Esophagus (tissue), 2 donors: ENCODE data around the gene LRRC3. TPM values are rescaled to one million over a fixed set of nuclear protein-coding genes. Genes with fewer than 3 reads are reported as not detected.
"Not testable (repeated sequence)": the region's sequence is repeated elsewhere in the genome, so short reads cannot be mapped to it uniquely, and the experiment has no call there.

Source experiments
- H3K27ac ChIP-seq, 2 donors: one replicate each; pipeline ENCODE4 v1.5.1; 2013; ENCODE audit warnings: low read depth in 2 of 2, mild to moderate bottlenecking in 2 of 2, inconsistent platforms in 1 of 2, low read length in 1 of 2, moderate library complexity in 1 of 2
- H3K27me3 ChIP-seq, 2 donors: one replicate each; pipeline ENCODE4 v1.6.1; 2013; ENCODE audit warnings: low read length in 2 of 2, control low read depth in 1 of 2, mild to moderate bottlenecking in 1 of 2; ENCODE audit not compliant: insufficient read depth in 2 of 2, control insufficient read depth in 1 of 2
- H3K36me3 ChIP-seq, 2 donors: one replicate each; pipeline ENCODE4 v1.6.1; 2013; ENCODE audit warnings: low read length in 1 of 2; ENCODE audit not compliant: control insufficient read depth in 2 of 2, insufficient read depth in 2 of 2
- H3K4me1 ChIP-seq, 2 donors: one replicate each; pipeline ENCODE4 v1.6.1; 2013; ENCODE audit warnings: low read length in 1 of 2; ENCODE audit not compliant: control insufficient read depth in 2 of 2, insufficient read depth in 2 of 2
- H3K4me3 ChIP-seq, 2 donors: one replicate each; pipeline ENCODE4 v1.5.1; 2013; ENCODE audit warnings: low read length in 2 of 2, mild to moderate bottlenecking in 2 of 2, low read depth in 1 of 2, moderate library complexity in 1 of 2
- H3K9me3 ChIP-seq, 2 donors: one replicate each; pipeline ENCODE4 v1.6.1; 2013; ENCODE audit warnings: mild to moderate bottlenecking in 2 of 2, low read depth in 1 of 2, low read length in 1 of 2, moderate library complexity in 1 of 2; ENCODE audit not compliant: control insufficient read depth in 2 of 2, insufficient read depth in 1 of 2
- WGBS, 2 donors: extraction: QIAGEN DNeasy Blood & Tissue Kit; methylation state at CpG; one replicate each; pipeline ENCODE4 v1.1.7; 2013; 5-methylcytosine and 5-hydroxymethylcytosine counted together
- polyA plus RNA-seq, 2 donors: library from polyadenylated mRNA; stranded (reverse); fragments of 200-250 nt; gene quantifications; one replicate each; pipeline ENCODE4 v1.2.3, GENCODE V29; 2013
- donor health status: healthy with polysubstance abuse.
- donor health status: Bipolar disorder and iron deficiency.

Gene LRRC3
- polyA plus RNA-seq, 2 donors: 0.63 to 0.93 TPM

DNA sequence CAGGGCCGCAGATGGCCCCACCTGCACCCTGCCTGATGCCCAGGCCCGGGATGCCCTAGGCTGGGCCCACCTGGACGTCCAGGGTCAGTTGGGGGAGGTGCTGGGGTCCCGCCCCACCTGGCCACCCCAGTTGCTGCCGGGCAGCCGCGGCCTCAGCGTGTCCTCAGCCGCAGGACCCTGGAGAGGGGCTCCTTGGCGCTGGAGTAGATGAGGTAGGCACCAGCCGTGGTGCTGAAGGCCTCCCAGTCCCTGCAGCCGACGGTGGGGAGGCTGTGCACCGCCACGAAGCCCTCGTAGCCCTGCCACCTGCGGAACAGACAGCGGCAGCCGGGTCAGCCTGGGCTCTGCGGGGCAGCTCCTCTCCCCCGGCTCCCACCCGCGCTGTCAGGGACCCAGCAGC is 44.3 kb downstream of the LRRC3 start:
- Histone ChIP-seq H3K27ac (no peak overlapping the region), H3K27me3 (no peaks in the 10 kb centered on the region), H3K4me3 (no peak overlapping the region), H3K9me3 (no peaks in the 10 kb centered on the region), H3K36me3 (no peaks in the 10 kb centered on the region), H3K4me1 (no peaks in the 10 kb centered on the region)
- 83 to 89% methylated on average over 17 to 23 of the region's 23 CpGs for WGBS, 2 donors

DNA sequence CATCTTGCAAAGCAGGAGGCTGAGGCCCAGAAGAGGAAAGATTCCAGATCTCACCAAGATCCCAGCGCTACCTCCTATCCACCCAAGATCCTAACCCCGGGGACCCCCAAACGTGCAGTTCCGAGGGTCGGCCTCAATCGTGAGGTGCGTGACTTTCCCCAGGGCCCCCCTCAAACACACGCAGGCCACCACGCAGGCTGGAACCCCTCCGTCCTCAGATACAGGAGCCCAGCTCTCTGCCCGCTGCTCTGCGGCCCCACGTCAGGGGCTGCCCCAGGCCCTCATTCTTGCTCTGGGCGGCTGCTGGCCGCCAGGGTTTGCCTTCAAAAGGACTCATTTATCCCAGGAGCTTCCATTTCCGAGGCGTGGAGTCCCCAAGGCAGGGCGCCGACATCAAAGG is 44.8 kb downstream of the LRRC3 start:
- Histone ChIP-seq H3K4me3 (no peak overlapping the region), H3K4me1 (no peaks in the 10 kb centered on the region), H3K27ac (no peak overlapping the region), H3K27me3 (no peaks in the 10 kb centered on the region), H3K9me3 (no peaks in the 10 kb centered on the region), H3K36me3 (no peaks in the 10 kb centered on the region)
- 68 to 78% methylated on average over 19 of the region's 19 CpGs for WGBS, 2 donors

DNA sequence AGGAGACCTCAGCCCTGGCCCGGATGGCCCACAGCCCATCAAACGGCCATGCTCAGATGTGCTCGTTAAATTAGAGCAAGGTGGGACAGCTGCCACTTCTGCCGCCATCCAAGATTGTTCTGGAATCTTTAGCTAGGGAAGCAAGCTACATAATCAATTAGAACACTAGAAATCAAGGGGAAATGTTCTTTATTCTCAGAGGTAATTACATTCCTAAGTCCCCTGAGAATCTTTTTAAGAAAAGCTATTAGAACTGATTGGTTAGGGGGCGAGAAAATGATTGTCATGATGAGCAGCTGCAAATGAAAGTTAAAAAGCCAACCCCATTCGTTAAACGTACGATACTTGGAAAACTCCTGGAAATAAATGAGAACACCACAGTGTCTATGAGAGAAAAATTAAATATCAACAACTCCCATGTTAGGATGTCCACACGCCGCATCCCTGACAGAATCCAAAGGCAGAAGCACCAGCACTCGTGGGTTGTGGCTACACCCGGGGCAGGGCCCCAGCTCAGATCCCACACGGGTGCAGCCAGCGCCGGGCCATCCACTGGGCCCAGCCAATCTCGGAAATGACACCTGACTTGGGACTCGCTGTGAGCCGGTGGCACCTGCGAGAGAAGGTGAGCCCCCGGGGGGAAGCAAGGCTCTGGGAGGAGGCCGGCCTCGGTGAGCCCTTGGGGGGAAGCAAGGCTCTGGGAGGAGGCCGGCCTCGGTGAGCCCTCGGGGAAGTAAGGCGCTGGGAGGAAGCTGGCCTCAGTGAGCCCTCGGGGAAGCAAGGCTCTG is 47.1 kb downstream of the LRRC3 start:
- no peak overlapping the region for H3K4me3 ChIP-seq
- H3K36me3 ChIP-seq: no peaks in the 10 kb centered on the region
- no peak overlapping the region for H3K27ac ChIP-seq
- H3K27me3 ChIP-seq: no peaks in the 10 kb centered on the region
- no peaks in the 10 kb centered on the region for H3K9me3 ChIP-seq
- WGBS, 2 donors: 87 to 89% methylated on average over 27 of the region's 27 CpGs
- H3K4me1 ChIP-seq: no peaks in the 10 kb centered on the region

DNA sequence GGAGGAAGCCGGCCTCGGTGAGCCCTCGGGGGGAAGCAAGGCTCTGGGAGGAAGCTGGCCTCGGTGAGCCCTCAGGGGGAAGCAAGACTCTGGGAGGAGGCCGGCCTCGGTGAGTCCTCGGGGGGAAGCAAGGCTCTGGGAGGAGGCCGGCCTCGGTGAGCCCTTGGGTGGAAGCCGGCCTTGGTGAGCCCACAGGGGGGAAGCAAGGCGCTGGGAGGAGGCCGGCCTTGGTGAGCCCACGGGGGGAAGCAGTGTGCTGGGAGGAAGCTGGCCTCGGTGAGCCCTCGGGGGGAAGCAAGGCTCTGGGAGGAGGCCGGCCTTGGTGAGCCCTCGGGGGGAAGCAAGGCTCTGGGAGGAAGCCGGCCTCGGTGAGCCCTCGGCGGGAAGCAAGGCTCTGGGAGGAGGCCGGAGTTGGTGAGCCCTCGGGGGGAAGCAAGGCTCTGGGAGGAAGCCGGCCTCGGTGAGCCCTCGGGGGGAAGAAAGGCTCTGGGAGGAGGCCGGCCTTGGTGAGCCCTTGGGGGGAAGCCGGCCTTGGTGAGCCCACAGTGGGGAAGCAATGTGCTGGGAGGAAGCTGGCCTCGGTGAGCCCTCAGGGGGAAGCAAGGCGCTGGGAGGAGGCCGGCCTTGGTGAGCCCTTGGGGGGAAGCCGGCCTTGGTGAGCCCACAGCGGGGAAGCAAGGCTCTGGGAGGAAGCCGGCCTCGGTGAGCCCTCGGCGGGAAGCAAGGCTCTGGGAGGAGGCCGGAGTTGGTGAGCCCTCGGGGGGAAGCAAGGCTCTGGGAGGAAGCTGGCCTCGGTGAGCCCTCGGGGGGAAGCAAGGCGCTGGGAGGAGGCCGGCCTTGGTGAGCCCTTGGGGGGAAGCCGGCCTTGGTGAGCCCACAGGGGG is 47.9 kb downstream of the LRRC3 start:
- H3K27ac ChIP-seq, H3K4me1 ChIP-seq, H3K36me3 ChIP-seq, H3K27me3 ChIP-seq, H3K9me3 ChIP-seq, H3K4me3 ChIP-seq: not testable (repeated sequence)
- 81 to 85% methylated on average over 44 of the region's 44 CpGs for WGBS, 2 donors

DNA sequence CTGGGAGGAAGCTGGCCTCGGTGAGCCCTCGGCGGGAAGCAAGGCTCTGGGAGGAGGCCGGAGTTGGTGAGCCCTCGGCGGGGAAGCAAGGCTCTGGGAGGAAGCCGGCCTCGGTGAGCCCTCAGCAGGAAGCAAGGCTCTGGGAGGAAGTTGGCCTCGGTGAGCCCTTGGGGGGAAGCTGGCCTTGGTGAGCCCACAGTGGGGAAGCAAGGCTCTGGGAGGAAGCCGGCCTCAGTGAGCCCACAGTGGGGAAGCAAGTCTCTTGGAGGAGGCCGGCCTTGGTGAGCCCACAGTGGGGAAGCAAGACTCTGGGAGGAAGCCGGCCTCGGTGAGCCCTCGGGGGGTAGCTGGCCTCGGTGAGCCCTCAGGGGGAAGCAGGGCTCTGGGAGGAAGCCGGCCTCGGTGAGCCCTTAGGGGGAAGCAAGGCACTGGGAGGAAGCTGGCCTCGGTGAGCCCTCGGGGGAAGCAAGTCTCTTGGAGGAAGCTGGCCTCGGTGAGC is 48.6 kb downstream of the LRRC3 start:
- H3K27ac ChIP-seq: no peak overlapping the region
- no peaks in the 10 kb centered on the region for H3K27me3 ChIP-seq
- H3K4me1 ChIP-seq: no peaks in the 10 kb centered on the region
- 68 to 73% methylated on average over 20 of the region's 20 CpGs for WGBS, 2 donors
- H3K9me3 ChIP-seq: no peaks in the 10 kb centered on the region
- no peaks in the 10 kb centered on the region for H3K36me3 ChIP-seq
- H3K4me3 ChIP-seq: no peak overlapping the region

DNA sequence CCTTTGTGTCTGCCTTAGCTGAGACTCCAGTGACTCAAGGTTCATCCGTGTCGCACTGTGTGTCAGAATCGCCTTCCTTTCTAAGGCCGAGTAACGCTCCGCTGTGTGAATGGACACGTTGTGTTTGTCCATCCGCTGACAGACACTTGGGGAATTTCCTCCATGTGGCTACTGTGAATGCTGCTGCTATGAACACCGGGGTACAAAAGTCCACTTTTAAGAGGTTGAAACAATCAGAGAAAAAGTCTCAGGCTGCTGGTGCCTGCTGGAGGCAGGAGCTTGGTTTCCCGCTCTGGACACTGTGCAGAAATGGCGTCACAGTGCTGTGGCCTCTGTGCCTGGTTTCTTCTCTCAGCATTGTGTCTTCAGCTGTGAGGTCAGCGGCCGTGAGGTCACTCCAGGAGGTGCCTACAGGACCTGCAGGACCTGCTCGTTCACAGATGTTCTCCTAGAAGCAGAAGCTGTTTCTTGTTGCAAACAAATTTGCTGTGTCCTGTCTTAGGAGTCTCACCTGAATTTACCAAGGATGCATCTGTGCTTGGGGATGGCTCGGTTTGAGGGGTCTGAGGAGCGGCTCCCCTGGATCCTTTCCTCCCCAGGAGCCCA is 50.5 kb downstream of the LRRC3 start:
- H3K36me3 ChIP-seq: no peaks in the 10 kb centered on the region
- H3K9me3 ChIP-seq: no peaks in the 10 kb centered on the region
- peaks cover 0 to 4% of the 10 kb centered on the region in 2 donors for H3K4me1 ChIP-seq
- no peak overlapping the region for H3K27ac ChIP-seq
- no peaks in the 10 kb centered on the region for H3K27me3 ChIP-seq
- no peak overlapping the region for H3K4me3 ChIP-seq
- 61 to 73% methylated on average over 16 of the region's 16 CpGs for WGBS, 2 donors

DNA sequence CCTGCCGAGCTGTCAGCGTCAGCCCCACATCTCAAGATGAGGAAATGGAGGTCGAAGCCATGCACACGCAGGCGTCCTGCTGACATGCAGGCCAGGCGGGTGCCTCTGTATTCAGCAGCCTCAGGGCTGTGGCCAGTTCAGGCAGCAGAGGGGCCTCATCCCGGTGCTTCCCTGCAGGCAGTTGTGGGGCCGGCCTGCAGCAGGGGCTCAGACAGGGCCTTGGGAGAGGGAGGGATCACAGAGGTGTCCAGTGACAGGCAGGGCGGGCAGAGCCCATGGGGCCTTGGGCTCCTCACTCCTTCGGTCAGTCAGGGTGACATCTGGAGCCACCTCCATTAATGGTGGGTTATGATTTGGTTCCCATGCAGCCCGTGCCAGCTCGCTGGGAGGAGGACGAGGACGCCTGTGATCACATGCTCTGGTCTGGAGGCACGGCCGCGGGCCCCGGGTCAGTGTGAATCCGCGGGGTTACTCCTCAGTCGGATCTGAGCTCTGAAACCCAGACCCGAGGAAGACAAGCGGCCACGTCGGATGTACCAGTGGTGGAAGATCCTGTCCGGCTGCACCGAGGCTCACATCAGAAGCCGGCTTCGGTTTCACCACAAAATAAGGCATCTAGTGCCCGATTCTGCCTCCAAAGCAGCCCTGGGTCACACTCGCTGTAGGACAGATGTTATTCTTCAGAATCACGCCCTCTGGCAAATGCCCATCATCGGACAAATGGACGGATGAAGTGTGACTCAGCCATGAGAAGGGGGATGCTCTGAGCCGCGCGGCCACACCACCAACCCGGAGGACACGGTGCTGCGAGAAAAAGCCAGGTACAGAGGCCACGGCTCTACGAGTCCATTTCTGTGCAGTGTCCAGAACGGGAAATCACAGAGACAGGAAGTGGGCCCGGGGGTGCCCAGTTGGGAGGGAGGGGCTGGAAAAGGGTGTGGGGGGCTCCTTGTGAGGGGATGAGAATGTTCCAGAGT is 51.3 kb downstream of the LRRC3 start:
- H3K9me3 ChIP-seq: no peaks in the 10 kb centered on the region
- peaks cover 0 to 7% of the 10 kb centered on the region in 2 donors for H3K4me1 ChIP-seq
- 80 to 84% methylated on average over 44 of the region's 44 CpGs for WGBS, 2 donors
- H3K4me3 ChIP-seq: no peak overlapping the region
- H3K27ac ChIP-seq: no peak overlapping the region
- no peaks in the 10 kb centered on the region for H3K36me3 ChIP-seq
- H3K27me3 ChIP-seq: no peaks in the 10 kb centered on the region

DNA sequence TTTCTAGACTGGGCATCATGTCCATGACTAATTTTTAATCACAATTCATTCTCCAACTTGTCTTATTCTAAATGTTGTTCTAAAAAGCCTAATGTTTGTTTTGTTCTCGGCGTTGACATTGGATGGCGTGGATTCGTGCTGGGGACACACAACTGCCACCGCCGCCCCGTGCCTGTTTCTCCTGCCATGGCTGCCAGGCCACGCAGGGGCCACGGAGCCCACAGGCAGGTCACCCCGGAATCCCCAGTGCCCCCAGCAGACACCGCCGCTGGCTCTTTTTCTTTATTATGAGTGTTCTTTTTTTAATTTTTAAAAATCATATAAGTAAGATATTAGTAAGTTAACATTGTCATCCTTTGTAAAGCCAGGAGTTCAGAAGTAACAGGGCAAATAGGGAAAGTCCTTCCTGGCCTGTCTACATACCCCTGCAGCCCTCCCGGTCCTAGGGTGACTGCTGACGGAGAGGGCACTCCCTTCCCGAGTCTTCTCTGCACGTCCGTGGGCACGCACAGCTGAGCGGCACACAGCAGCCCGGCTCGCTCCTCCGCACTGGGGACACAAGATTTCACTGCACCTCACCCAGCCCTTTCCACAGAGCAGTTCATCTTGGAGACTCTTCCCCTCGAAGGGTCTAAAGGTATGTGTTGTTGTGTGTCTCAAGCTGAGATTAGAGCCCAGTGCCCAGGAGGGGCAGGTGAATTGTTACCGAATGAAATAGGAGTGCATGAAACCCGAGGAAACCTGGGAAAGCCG is 52.5 kb downstream of the LRRC3 start:
- WGBS, 2 donors: 83% methylated on average over 26 of the region's 26 CpGs
- Histone ChIP-seq H3K9me3 (no peaks in the 10 kb centered on the region), H3K27me3 (no peaks in the 10 kb centered on the region)

More for the DNA sequence above, 52.5 kb downstream of the LRRC3 start:
- Histone ChIP-seq H3K36me3 (no peaks in the 10 kb centered on the region), H3K4me1 (peaks cover 0 to 7% of the 10 kb centered on the region in 2 donors), H3K4me3 (no peak overlapping the region), H3K27ac (no peak overlapping the region)
